H1 (cell line): ENCODE measurements around the gene RAB11B.

Experiments used
- ATF2 ChIP-seq: IDR thresholded peaks from 2 replicates; pipeline ENCODE4 v1.6.1; 2012; ENCODE audit warnings: low read length, inconsistent platforms
- ATF3 ChIP-seq: IDR thresholded peaks from 2 replicates; pipeline ENCODE4 v1.6.1; 2011; ENCODE audit warnings: low read depth, mild to moderate bottlenecking, low read length; ENCODE audit not compliant: insufficient read depth
- BRCA1 ChIP-seq: IDR thresholded peaks from 2 replicates; pipeline ENCODE4 v1.6.1; 2012; ENCODE audit warnings: low read depth, low read length, improper control_type of control experiment
- CEBPB ChIP-seq: IDR thresholded peaks from 2 replicates; pipeline ENCODE4 v1.6.1; 2012; ENCODE audit warnings: low read depth, low read length
- CTCF ChIP-seq, 3 experiments: IDR thresholded peaks; 1 replicate in 2 of 3; 2 replicates in 1 of 3; pipeline versions ENCODE4 v1.5.1 to v1.6.1; 2011; ENCODE audit warnings: low read length in 3 of 3, mild to moderate bottlenecking in 3 of 3, inconsistent platforms in 2 of 3, low read depth in 1 of 3, moderate library complexity in 1 of 3; ENCODE audit not compliant: insufficient read depth in 1 of 3; ENCODE audit errors: control extremely low read depth in 1 of 3
- EP300 ChIP-seq, 2 experiments: IDR thresholded peaks; 1 replicate in 1 of 2; 2 replicates in 1 of 2; pipeline ENCODE4 v1.6.1; 2011 to 2012; ENCODE audit warnings: low read depth in 2 of 2, low read length in 2 of 2, mild to moderate bottlenecking in 2 of 2, borderline replicate concordance in 1 of 2, inconsistent platforms in 1 of 2, moderate library complexity in 1 of 2
- EZH2 ChIP-seq: fragments of 200-600 bp; sonication (generic); IDR thresholded peaks from 2 replicates; pipeline ENCODE4 v1.7.1; 2012; ENCODE audit warnings: low read depth, mild to moderate bottlenecking, moderate library complexity, low read length, inconsistent platforms; ENCODE audit not compliant: severe bottlenecking
- MAX ChIP-seq: IDR thresholded peaks from 2 replicates; pipeline ENCODE4 v1.6.1; 2012; ENCODE audit warnings: inconsistent platforms
- NRF1 ChIP-seq: IDR thresholded peaks from 2 replicates; pipeline ENCODE4 v1.6.1; 2011; ENCODE audit warnings: mild to moderate bottlenecking, low read depth, low read length, improper control_type of control experiment
- POLR2AphosphoS5 ChIP-seq: IDR thresholded peaks from 2 replicates; pipeline ENCODE4 v1.6.1; 2011; ENCODE audit warnings: low read depth, low read length
- RBBP5 ChIP-seq: IDR thresholded peaks from 2 replicates; pipeline ENCODE4 v1.7.1; 2012; ENCODE audit warnings: low read depth, mild to moderate bottlenecking, inconsistent platforms, low read length, moderate library complexity, borderline replicate concordance
- SP1 ChIP-seq: IDR thresholded peaks from 2 replicates; pipeline ENCODE4 v1.6.1; 2011; ENCODE audit warnings: low read depth, low read length
- SRF ChIP-seq: IDR thresholded peaks from 2 replicates; pipeline ENCODE4 v1.6.1; 2011; ENCODE audit warnings: mild to moderate bottlenecking, low read depth, low read length, moderate library complexity
- TEAD4 ChIP-seq: IDR thresholded peaks from 2 replicates; pipeline ENCODE4 v1.6.1; 2012; ENCODE audit warnings: low read depth, low read length, inconsistent platforms, mixed read lengths

GRCh38 chr19:8386990-8387389 is 3.2 kb upstream of the RAB11B start:
- no peak for TF ChIP-seq BRCA1
- TF ChIP-seq SP1: no peak
- no peak for TF ChIP-seq MAX
- TF ChIP-seq CTCF (IDR thresholded peaks at IDR 0.05; ENCODE audit: control extremely low read depth in 1 of 3, insufficient read depth in 1 of 3, low read depth in 1 of 3, low read length in 3 of 3): no peak
- no peak for TF ChIP-seq ATF3
- no peak for TF ChIP-seq POLR2AphosphoS5
- no peak for TF ChIP-seq ATF2
- no peak for TF ChIP-seq RBBP5
- no peak for TF ChIP-seq EZH2
- TF ChIP-seq CEBPB: no peak
- no peak for TF ChIP-seq SRF
- no peak for TF ChIP-seq NRF1
- no peak for TF ChIP-seq TEAD4
- no peak for TF ChIP-seq EP300 (IDR thresholded peaks at IDR 0.05; ENCODE audit: borderline replicate concordance in 1 of 2, low read depth in 2 of 2, low read length in 2 of 2)
